ENCODE data around the gene TMEM132D. TPM values are rescaled to one million over a fixed set of nuclear protein-coding genes. Genes with fewer than 3 reads are reported as not detected.

The TMEM132D gene
- total and polyA plus RNA-seq, 2 donors (not counting 3 experiments of a cell fraction or from before 2014, with no cell fraction given) = not detected

- H3K9me3 ChIP-seq (replicated peaks; ENCODE audit: control insufficient read depth, insufficient read depth, low read length) = peaks cover 6% of the 10 kb centered on the region
- intact Hi-C loops (cut with micrococcal nuclease) = no loop called here
Measured at GRCh38 chr12:129115558-129115957, 788.3 kb downstream of the TMEM132D start.

More at GRCh38 chr12:129115558-129115957, 788.3 kb downstream of the TMEM132D start:
- no peak for TF ChIP-seq POLR2AphosphoS5 (IDR thresholded peaks at IDR 0.05; ENCODE audit: insufficient read depth, low read depth, low read length)
- TF ChIP-seq FOS (IDR thresholded peaks at IDR 0.05; ENCODE audit: borderline replicate concordance, insufficient read depth, low read length) = no peak
- TF ChIP-seq EZH2 (IDR thresholded peaks at IDR 0.05; ENCODE audit: borderline replicate concordance, low read depth, low read length, severe bottlenecking) = no peak
- TF ChIP-seq MAX (IDR thresholded peaks at IDR 0.05; ENCODE audit: insufficient read depth, insufficient read length) = no peak
- no peak for TF ChIP-seq CTCF (IDR thresholded peaks at IDR 0.05; ENCODE audit: extremely low read depth in 1 of 2, insufficient read depth in 1 of 2, low read depth in 1 of 2, low read length in 2 of 2)
- no peak for TF ChIP-seq GATA2 (IDR thresholded peaks at IDR 0.05; ENCODE audit: insufficient read depth, insufficient read length, low read depth, low read length)
- no peak for TF ChIP-seq MYC (IDR thresholded peaks at IDR 0.05; ENCODE audit: low read depth, low read length)
- no peak for TF ChIP-seq POLR2A (IDR thresholded peaks at IDR 0.05; ENCODE audit: low read depth, low read length)
- no peak for TF ChIP-seq JUN (IDR thresholded peaks at IDR 0.05; ENCODE audit: borderline replicate concordance, insufficient read depth, insufficient read length, low read depth)
- H2AFZ ChIP-seq (ENCODE audit: low read depth, low read length) = no peak overlapping the region
- BruUV-seq (replicated peaks) = no TSS peak
- dilution Hi-C loops (cut with MboI; ENCODE audit: extremely low pct_ligation_motif_present, low sequenced_read_pairs) = no loop called here
- H3K27me3 ChIP-seq (ENCODE audit: control insufficient read depth in 2 of 2, insufficient read depth in 2 of 2, low read length in 2 of 2) = no peaks in the 10 kb centered on the region
- ChIA-PET POLR2A (no interaction called here), CTCF (no interaction called here)
- no peak overlapping the region for H3K4me2 ChIP-seq (ENCODE audit: insufficient read depth, low read length)
- H3K9me1 ChIP-seq (replicated peaks; ENCODE audit: control insufficient read depth, extremely low read depth, insufficient read depth, low read length) = no peaks in the 10 kb centered on the region
- H3K27ac ChIP-seq (ENCODE audit: insufficient read depth, low read depth, low read length) = no peak overlapping the region
- no peaks in the 10 kb centered on the region for H3K36me3 ChIP-seq (ENCODE audit: control insufficient read depth in 2 of 2, extremely low read depth in 1 of 2, insufficient read depth in 2 of 2, low read length in 2 of 2)
- no peaks in the 10 kb centered on the region for H3K4me1 ChIP-seq (ENCODE audit: control insufficient read depth, extremely low read depth, insufficient read depth, low read length)
- H3K4me3 ChIP-seq (replicated peaks in 1 of 3; ENCODE audit: insufficient read depth in 1 of 3, low read depth in 1 of 3, low read length in 3 of 3) = no peak overlapping the region
- no peak overlapping the region for H3K9ac ChIP-seq (replicated peaks; ENCODE audit: extremely low read depth, insufficient read depth, low read length)
- H4K20me1 ChIP-seq (replicated peaks; ENCODE audit: control insufficient read depth, extremely low read depth, insufficient read depth, low read length) = no peaks in the 10 kb centered on the region
- no peaks in the 10 kb centered on the region for H3K79me2 ChIP-seq (ENCODE audit: control insufficient read depth, insufficient read depth, low read length)
- DNase-seq (ENCODE audit: low read depth, low spot score) = no peak
- FAIRE-seq = no peak
